Measurements from ENCODE around the gene CITED2. TPM values are rescaled to one million over a fixed set of nuclear protein-coding genes. Genes with fewer than 3 reads are reported as not detected.

The CITED2 gene
- total RNA-seq, 1 experiment from 2014 or later: 46.1 TPM

DNA sequence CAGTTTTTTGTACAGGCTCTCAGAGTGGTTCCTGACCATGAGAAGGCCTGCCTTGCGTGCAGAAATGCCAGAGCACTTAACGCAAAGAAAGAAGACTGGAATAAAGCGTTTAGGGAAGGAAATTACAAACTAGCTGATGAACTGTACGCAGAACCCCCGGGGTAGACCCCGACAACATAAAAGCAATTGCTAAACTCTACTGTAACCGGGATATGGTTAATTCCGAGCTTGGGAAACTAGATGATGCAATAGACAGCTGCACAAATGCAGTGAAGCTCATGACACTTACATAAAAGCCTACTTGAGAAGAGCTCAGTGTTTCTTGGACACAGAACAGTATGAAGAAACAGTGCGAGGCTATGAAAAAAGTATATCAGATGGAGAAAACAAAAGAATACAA is 35.7 kb downstream of the CITED2 start (continued):
- TF ChIP-seq, protein P1, sequence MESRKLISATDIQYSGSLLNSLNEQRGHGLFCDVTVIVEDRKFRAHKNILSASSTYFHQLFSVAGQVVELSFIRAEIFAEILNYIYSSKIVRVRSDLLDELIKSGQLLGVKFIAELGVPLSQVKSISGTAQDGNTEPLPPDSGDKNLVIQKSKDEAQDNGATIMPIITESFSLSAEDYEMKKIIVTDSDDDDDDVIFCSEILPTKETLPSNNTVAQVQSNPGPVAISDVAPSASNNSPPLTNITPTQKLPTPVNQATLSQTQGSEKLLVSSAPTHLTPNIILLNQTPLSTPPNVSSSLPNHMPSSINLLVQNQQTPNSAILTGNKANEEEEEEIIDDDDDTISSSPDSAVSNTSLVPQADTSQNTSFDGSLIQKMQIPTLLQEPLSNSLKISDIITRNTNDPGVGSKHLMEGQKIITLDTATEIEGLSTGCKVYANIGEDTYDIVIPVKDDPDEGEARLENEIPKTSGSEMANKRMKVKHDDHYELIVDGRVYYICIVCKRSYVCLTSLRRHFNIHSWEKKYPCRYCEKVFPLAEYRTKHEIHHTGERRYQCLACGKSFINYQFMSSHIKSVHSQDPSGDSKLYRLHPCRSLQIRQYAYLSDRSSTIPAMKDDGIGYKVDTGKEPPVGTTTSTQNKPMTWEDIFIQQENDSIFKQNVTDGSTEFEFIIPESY (IDR thresholded peaks at IDR 0.05; ENCODE audit: extremely low read depth, insufficient replicate concordance, low read length): no peak

DNA sequence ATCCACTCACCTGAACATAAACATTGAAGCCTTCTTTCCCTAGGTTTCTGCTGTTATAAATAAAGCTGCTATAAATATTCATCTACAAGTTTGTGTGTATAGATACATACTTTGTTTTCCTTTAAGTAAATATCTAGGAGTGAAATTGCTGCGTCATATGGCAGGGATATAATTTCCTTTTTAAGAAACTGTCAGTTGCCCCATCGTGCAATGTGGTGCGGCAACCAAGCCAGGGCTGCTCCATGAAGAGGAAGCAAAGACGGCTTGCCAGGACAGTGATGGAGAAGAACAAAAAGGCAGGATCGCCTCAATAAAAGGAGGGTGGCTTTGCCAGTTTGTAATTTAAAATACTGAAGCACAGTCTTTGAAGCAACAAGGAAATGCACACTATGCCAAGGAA is 36.6 kb downstream of the CITED2 start:
- Histone ChIP-seq H3K4me1 (ENCODE audit: control insufficient read depth in 1 of 2, insufficient read depth in 2 of 2, low read length in 2 of 2) (no peaks in the 10 kb centered on the region; a peak in 1 of 4 replicates), H3K9me2 (ENCODE audit: insufficient read depth) (no peaks in the 10 kb centered on the region), H3K36me3 (ENCODE audit: control insufficient read depth in 1 of 2, insufficient read depth in 2 of 2, low read length in 2 of 2) (no peaks in the 10 kb centered on the region), H3K27ac (ENCODE audit: low read depth, low read length) (no peak overlapping the region), H4K20me1 (ENCODE audit: insufficient read depth) (no peaks in the 10 kb centered on the region), H3K4me2 (ENCODE audit: low read length) (no peak overlapping the region), H3K9ac (ENCODE audit: low read length) (no peak overlapping the region), H3K9me3 (ENCODE audit: control insufficient read depth in 1 of 2, insufficient read depth in 1 of 2, low read depth in 1 of 2, low read length in 2 of 2) (no peaks in the 10 kb centered on the region), H2AFZ (ENCODE audit: low read depth, low read length, poor library complexity, severe bottlenecking) (no peak overlapping the region), H3K79me2 (ENCODE audit: insufficient read depth, low read length) (no peaks in the 10 kb centered on the region), H3K27me3 (ENCODE audit: insufficient read depth, low read length) (no peaks in the 10 kb centered on the region), H3K4me3 (replicated peaks in 1 of 2; ENCODE audit: low read depth in 1 of 2, low read length in 2 of 2) (no peak overlapping the region)
- ATAC-seq (no peak), DNase-seq (ENCODE audit: low read depth, low spot score) (no peak)
- ChIA-PET RAD21 (ENCODE audit: low non-redundant PET in 1 of 2, low total read pairs in 2 of 2, uncharacterized antibody in 2 of 2, unreplicated experiment in 2 of 2) (no interaction called here), CTCF (no interaction called here), POLR2A (no interaction called here)
- BruUV-seq (replicated peaks): no TSS peak
- intact Hi-C loops (cut with micrococcal nuclease): no loop called here
- TF ChIP-seq, protein P2, sequence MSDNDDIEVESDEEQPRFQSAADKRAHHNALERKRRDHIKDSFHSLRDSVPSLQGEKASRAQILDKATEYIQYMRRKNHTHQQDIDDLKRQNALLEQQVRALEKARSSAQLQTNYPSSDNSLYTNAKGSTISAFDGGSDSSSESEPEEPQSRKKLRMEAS (IDR thresholded peaks at IDR 0.05): no peak
- TF ChIP-seq, protein P3, sequence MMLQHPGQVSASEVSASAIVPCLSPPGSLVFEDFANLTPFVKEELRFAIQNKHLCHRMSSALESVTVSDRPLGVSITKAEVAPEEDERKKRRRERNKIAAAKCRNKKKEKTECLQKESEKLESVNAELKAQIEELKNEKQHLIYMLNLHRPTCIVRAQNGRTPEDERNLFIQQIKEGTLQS (IDR thresholded peaks at IDR 0.05): no peak
- TF ChIP-seq EGR1 (IDR thresholded peaks at IDR 0.05; ENCODE audit: low read depth): no peak

DNA sequence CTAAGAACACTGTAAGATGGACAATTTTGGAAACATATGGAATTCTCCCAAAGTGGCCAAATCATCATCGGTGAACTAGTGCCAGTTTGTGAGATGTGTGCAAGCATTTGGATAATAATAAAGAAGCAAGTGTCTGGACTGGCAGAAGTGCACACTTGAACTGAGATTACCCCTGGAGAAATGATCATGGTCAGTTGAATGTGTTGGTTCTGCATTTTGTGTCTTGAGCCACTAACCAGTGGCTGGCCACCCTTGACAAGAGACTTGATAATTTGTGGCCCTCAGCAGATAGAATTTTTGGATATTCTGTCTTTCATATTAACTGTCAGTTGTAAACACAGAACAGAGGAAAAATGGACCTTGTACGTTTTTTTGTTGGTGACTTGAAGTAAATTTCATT is 37.4 kb downstream of the CITED2 start:
- no peak for DNase-seq (ENCODE audit: low read depth, low spot score)
- Histone ChIP-seq H3K9me3 (ENCODE audit: control insufficient read depth in 1 of 2, insufficient read depth in 1 of 2, low read depth in 1 of 2, low read length in 2 of 2) (no peaks in the 10 kb centered on the region), H3K79me2 (ENCODE audit: insufficient read depth, low read length) (no peaks in the 10 kb centered on the region), H3K27me3 (ENCODE audit: insufficient read depth, low read length) (no peaks in the 10 kb centered on the region), H3K9ac (ENCODE audit: low read length) (no peak overlapping the region), H3K27ac (ENCODE audit: low read depth, low read length) (no peak overlapping the region), H2AFZ (ENCODE audit: low read depth, low read length, poor library complexity, severe bottlenecking) (no peak overlapping the region), H3K4me3 (replicated peaks in 1 of 2; ENCODE audit: low read depth in 1 of 2, low read length in 2 of 2) (no peak overlapping the region), H4K20me1 (ENCODE audit: insufficient read depth) (no peaks in the 10 kb centered on the region), H3K9me2 (ENCODE audit: insufficient read depth) (no peaks in the 10 kb centered on the region), H3K36me3 (ENCODE audit: control insufficient read depth in 1 of 2, insufficient read depth in 2 of 2, low read length in 2 of 2) (no peaks in the 10 kb centered on the region), H3K4me2 (ENCODE audit: low read length) (no peak overlapping the region), H3K4me1 (ENCODE audit: control insufficient read depth in 1 of 2, insufficient read depth in 2 of 2, low read length in 2 of 2) (no peaks in the 10 kb centered on the region)
- intact Hi-C loops (cut with micrococcal nuclease): no loop called here
- ChIA-PET CTCF (no interaction called here), POLR2A (no interaction called here), RAD21 (ENCODE audit: low non-redundant PET in 1 of 2, low total read pairs in 2 of 2, uncharacterized antibody in 2 of 2, unreplicated experiment in 2 of 2) (no interaction called here)
- BruUV-seq (replicated peaks): no TSS peak
- no peak for ATAC-seq
- TF ChIP-seq CBX3 (IDR thresholded peaks at IDR 0.05; ENCODE audit: low read depth): no peak
- TF ChIP-seq SP1 (IDR thresholded peaks at IDR 0.05; ENCODE audit: low read depth): no peak
- TF ChIP-seq EGR1 (IDR thresholded peaks at IDR 0.05; ENCODE audit: low read depth): no peak

Data from HCT116 (cell line).